ENCODE results near the gene SLC27A5. TPM values are rescaled to one million over a fixed set of nuclear protein-coding genes. Genes with fewer than 3 reads are reported as not detected.

Gene SLC27A5
- total and polyA plus RNA-seq, 7 experiments from 2014 or later = 5.9 to 26.9 (median 13.5) TPM

GRCh38 chr19:58555369-58555885, 43.6 kb upstream of the SLC27A5 start:
- ChIA-PET CTCF (interaction anchor here (0.9 to 2.1 kb wide), 4 partner anchors 25 to 56 kb away, joined by 3 to 13 read pairs (median 8); partner anchors contain the start of gene ZBTB45), POLR2A (interaction anchor here (0.6 to 3.3 kb wide), 12 partner anchors 9 to 803 kb away, joined by 3 to 85 read pairs (median 4); partner anchors contain the start of genes MZF1, TRIM28, ZBTB45 and ZNF274)
- Histone ChIP-seq H3K4me3 (ENCODE audit: low read length) (peak overlapping the region; percentile 91), H3K27me3 (ENCODE audit: control insufficient read depth in 2 of 2, insufficient read depth in 2 of 2, low read length in 2 of 2) (no peaks in the 10 kb centered on the region), H3K4me1 (ENCODE audit: control insufficient read depth in 2 of 2, insufficient read depth in 2 of 2, low read length in 2 of 2) (peaks cover 40 to 41% of the 10 kb centered on the region in 2 donors), H3K36me3 (ENCODE audit: control insufficient read depth in 2 of 3, insufficient read depth in 3 of 3, low read length in 3 of 3) (peaks cover 5 to 37% (median 8%) of the 10 kb centered on the region in 3 experiments), H3K9me3 (ENCODE audit: control insufficient read depth in 2 of 3, low read length in 3 of 3) (no peaks in the 10 kb centered on the region), H3K27ac (ENCODE audit: low read depth, low read length) (peak overlapping the region; percentile 97)
- Mint-ChIP-seq H3K27ac (peak overlapping the region; percentile 96 to 100 (median 98)), H3K27me3 (no peaks in the 10 kb centered on the region), H3K36me3 (peaks cover 8 to 43% (median 23%) of the 10 kb centered on the region in 5 donors), H3K4me1 (peaks cover 24 to 72% (median 63%) of the 10 kb centered on the region in 7 donors), H3K4me3 (peak overlapping the region; percentile 93 to 100 (median 96)), H3K9me3 (peaks cover 0 to 4% (median 0%) of the 10 kb centered on the region in 11 donors)
- intact Hi-C loops (cut with micrococcal nuclease) = loop anchor here (1.0 kb wide), 2 partner anchors 11 to 36 kb away; partner anchors contain the start of genes TRIM28 (in 2 of the 2) and ZBTB45 (in 2 of the 2)
- ATAC-seq (no peak), DNase-seq (no peak)

- H3K27me3 Mint-ChIP-seq = no peaks in the 10 kb centered on the region
- ATAC-seq = peak; percentile 59
- H3K9me3 ChIP-seq (ENCODE audit: control insufficient read depth in 2 of 3, low read length in 3 of 3) = no peaks in the 10 kb centered on the region
- H3K4me3 Mint-ChIP-seq = peak within 1 kb of the TSS; percentile 93 to 100 (median 96)
- H3K36me3 Mint-ChIP-seq = peaks cover 8 to 47% (median 23%) of the 10 kb centered on the region in 5 donors
- peaks cover 24 to 65% (median 57%) of the 10 kb centered on the region in 7 donors for H3K4me1 Mint-ChIP-seq
- CTCF ChIA-PET = interaction anchor here (1.0 to 2.1 kb wide), 3 partner anchors 26 to 55 kb away, joined by 3 to 13 read pairs (median 12); partner anchors contain the start of gene ZBTB45
- peaks cover 5 to 44% (median 14%) of the 10 kb centered on the region in 3 experiments for H3K36me3 ChIP-seq (ENCODE audit: control insufficient read depth in 2 of 3, insufficient read depth in 3 of 3, low read length in 3 of 3)
- intact Hi-C loops (cut with micrococcal nuclease) = loop anchor here (1.0 kb wide), 2 partner anchors 10 to 35 kb away; partner anchors contain the start of genes TRIM28 (in 2 of the 2) and ZBTB45 (in 2 of the 2)
- peaks cover 0 to 4% (median 0%) of the 10 kb centered on the region in 11 donors for H3K9me3 Mint-ChIP-seq
- H3K4me1 ChIP-seq (ENCODE audit: control insufficient read depth in 2 of 2, insufficient read depth in 2 of 2, low read length in 2 of 2) = peaks cover 34 to 37% of the 10 kb centered on the region in 2 donors
- POLR2A ChIA-PET = interaction anchor here (0.6 to 3.3 kb wide), 17 partner anchors 8 to 802 kb away, joined by 3 to 85 read pairs (median 4); partner anchors contain the start of genes MZF1, TRIM28, ZBTB45 and ZNF274
- H3K27ac Mint-ChIP-seq = peak within 1 kb of the TSS; percentile 96 to 100 (median 98)
- H3K4me3 ChIP-seq (ENCODE audit: low read length) = peak within 1 kb of the TSS; percentile 91
- H3K27ac ChIP-seq (ENCODE audit: low read depth, low read length) = peak within 1 kb of the TSS; percentile 97
- H3K27me3 ChIP-seq (ENCODE audit: control insufficient read depth in 2 of 2, insufficient read depth in 2 of 2, low read length in 2 of 2) = no peaks in the 10 kb centered on the region
- DNase-seq = peak; percentile 92 to 98 (median 93)
Observed at GRCh38 chr19:58554494-58555368, 42.9 kb upstream of the SLC27A5 start, which contains the start of gene CHMP2A. Gene CHMP2A (minus strand): TSS chr19:58555105. CDS start chr19:58554212, 893 bp downstream.

GRCh38 chr19:58553799-58554493, 42.2 kb upstream of the SLC27A5 start:
- Histone ChIP-seq H3K9me3 (ENCODE audit: control insufficient read depth in 2 of 3, low read length in 3 of 3) (no peaks in the 10 kb centered on the region), H3K4me3 (ENCODE audit: low read length) (peak overlapping the region; percentile 91), H3K27me3 (ENCODE audit: control insufficient read depth in 2 of 2, insufficient read depth in 2 of 2, low read length in 2 of 2) (no peaks in the 10 kb centered on the region), H3K27ac (ENCODE audit: low read depth, low read length) (peak overlapping the region; percentile 97), H3K36me3 (ENCODE audit: control insufficient read depth in 2 of 3, insufficient read depth in 3 of 3, low read length in 3 of 3) (peaks cover 5 to 52% (median 20%) of the 10 kb centered on the region in 3 experiments), H3K4me1 (ENCODE audit: control insufficient read depth in 2 of 2, insufficient read depth in 2 of 2, low read length in 2 of 2) (peaks cover 28 to 34% of the 10 kb centered on the region in 2 donors)
- H3K27me3 Mint-ChIP-seq = no peaks in the 10 kb centered on the region
- peak overlapping the region; percentile 93 to 100 (median 98) for H3K27ac Mint-ChIP-seq
- peaks cover 0 to 4% (median 0%) of the 10 kb centered on the region in 11 donors for H3K9me3 Mint-ChIP-seq
- ChIA-PET POLR2A (interaction anchor here (0.8 to 3.3 kb wide), 11 partner anchors 8 to 552 kb away, joined by 3 to 85 read pairs (median 8); partner anchors contain the start of genes MZF1, TRIM28, ZBTB45 and ZNF274), CTCF (interaction anchor here (1.7 to 2.1 kb wide), 2 partner anchors 26 to 33 kb away, joined by 12 to 13 read pairs; partner anchors contain the start of gene ZBTB45)
- DNase-seq (no peak), ATAC-seq (no peak)
- peaks cover 8 to 47% (median 23%) of the 10 kb centered on the region in 5 donors for H3K36me3 Mint-ChIP-seq
- H3K4me3 Mint-ChIP-seq = peak overlapping the region; percentile 93 to 100 (median 96)
- peaks cover 24 to 57% (median 51%) of the 10 kb centered on the region in 7 donors for H3K4me1 Mint-ChIP-seq
- intact Hi-C loops (cut with micrococcal nuclease) = no loop called here

- DNase-seq = no peak
- Histone ChIP-seq H3K9me3 (ENCODE audit: control insufficient read depth in 2 of 3, low read length in 3 of 3) (no peaks in the 10 kb centered on the region), H3K27ac (ENCODE audit: low read depth, low read length) (peak overlapping the region; percentile 1), H3K4me1 (ENCODE audit: control insufficient read depth in 2 of 2, insufficient read depth in 2 of 2, low read length in 2 of 2) (peaks cover 26 to 31% of the 10 kb centered on the region in 2 donors), H3K4me3 (ENCODE audit: low read length) (no peak overlapping the region), H3K27me3 (ENCODE audit: control insufficient read depth in 2 of 2, insufficient read depth in 2 of 2, low read length in 2 of 2) (no peaks in the 10 kb centered on the region), H3K36me3 (ENCODE audit: control insufficient read depth in 2 of 3, insufficient read depth in 3 of 3, low read length in 3 of 3) (peaks cover 5 to 65% (median 27%) of the 10 kb centered on the region in 3 experiments)
- Mint-ChIP-seq H3K4me3 (peak overlapping the region in 3 of 10 donors; percentile 2 to 42 (median 22)), H3K36me3 (peaks cover 8 to 48% (median 23%) of the 10 kb centered on the region in 5 donors), H3K9me3 (peaks cover 0 to 4% (median 0%) of the 10 kb centered on the region in 11 donors), H3K27me3 (no peaks in the 10 kb centered on the region), H3K27ac (peak overlapping the region in 7 of 9 donors; percentile 21 to 96 (median 72)), H3K4me1 (peaks cover 32 to 58% (median 47%) of the 10 kb centered on the region in 7 donors)
- ChIA-PET CTCF (no interaction called here), POLR2A (interaction anchor here (0.6 to 3.3 kb wide), 4 partner anchors 10 to 93 kb away, joined by 3 to 32 read pairs (median 8); partner anchors contain the start of gene ZBTB45)
- ATAC-seq = no peak
- intact Hi-C loops (cut with micrococcal nuclease) = no loop called here
Observed at GRCh38 chr19:58552655-58553054, 40.9 kb upstream of the SLC27A5 start.

- peaks cover 8 to 48% (median 23%) of the 10 kb centered on the region in 5 donors for H3K36me3 Mint-ChIP-seq
- Histone ChIP-seq H3K36me3 (ENCODE audit: control insufficient read depth in 2 of 3, insufficient read depth in 3 of 3, low read length in 3 of 3) (peaks cover 5 to 73% (median 32%) of the 10 kb centered on the region in 3 experiments), H3K9me3 (ENCODE audit: control insufficient read depth in 2 of 3, low read length in 3 of 3) (no peaks in the 10 kb centered on the region), H3K4me3 (ENCODE audit: low read length) (no peak overlapping the region), H3K27me3 (ENCODE audit: control insufficient read depth in 2 of 2, insufficient read depth in 2 of 2, low read length in 2 of 2) (no peaks in the 10 kb centered on the region), H3K27ac (ENCODE audit: low read depth, low read length) (peak overlapping the region; percentile 1), H3K4me1 (ENCODE audit: control insufficient read depth in 2 of 2, insufficient read depth in 2 of 2, low read length in 2 of 2) (peaks cover 18 to 23% of the 10 kb centered on the region in 2 donors)
- peaks cover 28 to 58% (median 45%) of the 10 kb centered on the region in 7 donors for H3K4me1 Mint-ChIP-seq
- intact Hi-C loops (cut with micrococcal nuclease) = no loop called here
- H3K9me3 Mint-ChIP-seq = peaks cover 0 to 4% (median 0%) of the 10 kb centered on the region in 11 donors
- CTCF ChIA-PET = interaction anchor here (1.5 kb wide), 1 partner anchor 32 kb away, joined by 3 read pairs; the partner anchor contains the start of gene ZBTB45
- POLR2A ChIA-PET = interaction anchor here (0.9 to 1.9 kb wide), 2 partner anchors 10 to 21 kb away, joined by 7 to 9 read pairs; partner anchors contain the start of gene MZF1
- peak overlapping the region in 2 of 10 donors; percentile 10 to 22 for H3K4me3 Mint-ChIP-seq
- no peak for ATAC-seq
- no peaks in the 10 kb centered on the region for H3K27me3 Mint-ChIP-seq
- peak overlapping the region in 2 of 9 donors; percentile 72 to 96 for H3K27ac Mint-ChIP-seq
- no peak for DNase-seq
Observed at GRCh38 chr19:58551577-58552471, 40.0 kb upstream of the SLC27A5 start.

All from naive thymus-derived CD4-positive, alpha-beta T cell (primary cell).